HEK293 (cell line): ENCODE results near the gene INSM2.

ENCODE experiments used
- CTCF ChIA-PET: fragments of 350-600 bp; formaldehyde crosslinking; extraction: SDS; loops from one replicate; lab custom pipeline; 2021; ENCODE audit warnings: antibody characterized with exemption; lab: Yijun Ruan, JAX
- POLR2A ChIA-PET: fragments of 300-600 bp; formaldehyde crosslinking; extraction: SDS; loops from one replicate; lab custom pipeline; 2020; ENCODE audit warnings: antibody characterized with exemption, inconsistent platforms; lab: Yijun Ruan, JAX
- H3K27ac ChIP-seq: fragments of 200-500 bp; sonication (Bioruptor generic); 2 replicates; pipeline ENCODE4 v1.5.1; 2014; ENCODE audit warnings: low read depth, low read length, control low read depth, inconsistent platforms; ENCODE audit errors: extremely low read depth
- H3K36me3 ChIP-seq, 2 experiments: fragments of 200-500 bp in 1 of 2; sonication (Bioruptor generic) in 1 of 2; 1 replicate in 1 of 2; 2 replicates in 1 of 2; pipeline ENCODE4 v1.5.1; 2014 to 2017; ENCODE audit warnings: inconsistent platforms in 2 of 2, low read length in 2 of 2; ENCODE audit not compliant: control insufficient read depth in 2 of 2, insufficient read depth in 1 of 2
- H3K4me1 ChIP-seq: fragments of 200-500 bp; sonication (Bioruptor generic); 2 replicates; pipeline ENCODE4 v1.5.1; 2014; ENCODE audit warnings: mild to moderate bottlenecking, low read length, inconsistent platforms; ENCODE audit not compliant: control insufficient read depth, insufficient read depth
- H3K4me3 ChIP-seq: 2 replicates; pipeline ENCODE4 v1.5.1; 2011; ENCODE audit warnings: low read depth, mild to moderate bottlenecking, control low read depth, low read length, moderate library complexity
- H3K9me3 ChIP-seq: fragments of 200-500 bp; sonication (Bioruptor generic); 2 replicates; pipeline ENCODE4 v1.5.1; 2014; ENCODE audit warnings: low read depth, low read length, inconsistent platforms; ENCODE audit not compliant: control insufficient read depth, insufficient read depth
- GLIS2 ChIP-seq: fragments of 450-650 bp; formaldehyde crosslinking; IDR thresholded peaks from 2 replicates; pipeline ENCODE4 v1.5.1; 2016; ENCODE audit warnings: missing biosample characterization, missing genetic modification characterization
- KLF16 ChIP-seq: fragments of 450-650 bp; formaldehyde crosslinking; IDR thresholded peaks from 2 replicates; pipeline ENCODE4 v1.5.1; 2017; ENCODE audit warnings: missing biosample characterization, missing genetic modification characterization
- PRDM1 ChIP-seq: fragments of 450-650 bp; formaldehyde crosslinking; IDR thresholded peaks from 2 replicates; pipeline ENCODE4; 2016; ENCODE audit warnings: missing biosample characterization, missing genetic modification characterization
- PRDM10 ChIP-seq: fragments of 450-650 bp; formaldehyde crosslinking; IDR thresholded peaks from 2 replicates; pipeline ENCODE4 v1.5.1; 2016; ENCODE audit warnings: missing biosample characterization, missing genetic modification characterization
- SALL2 ChIP-seq: fragments of 450-650 bp; formaldehyde crosslinking; IDR thresholded peaks from 2 replicates; pipeline ENCODE4 v1.5.0; 2017; ENCODE audit warnings: missing biosample characterization, mild to moderate bottlenecking, missing genetic modification characterization, borderline replicate concordance
- ZBTB48 ChIP-seq: fragments of 450-650 bp; formaldehyde crosslinking; IDR thresholded peaks from 2 replicates; pipeline ENCODE4 v1.5.1; 2016; ENCODE audit warnings: missing biosample characterization, missing genetic modification characterization
- ZFP37 ChIP-seq: fragments of 450-650 bp; formaldehyde crosslinking; IDR thresholded peaks from 2 replicates; pipeline ENCODE4 v1.5.1; 2016; ENCODE audit warnings: missing biosample characterization, missing genetic modification characterization
- ZNF146 ChIP-seq: fragments of 450-650 bp; formaldehyde crosslinking; IDR thresholded peaks from 2 replicates; pipeline ENCODE4 v1.5.1; 2016; ENCODE audit warnings: missing biosample characterization, missing genetic modification characterization
- ZNF157 ChIP-seq: fragments of 450-650 bp; formaldehyde crosslinking; IDR thresholded peaks from 2 replicates; pipeline ENCODE4 v1.5.1; 2016; ENCODE audit warnings: missing biosample characterization, missing genetic modification characterization
- ZNF2 ChIP-seq: fragments of 450-650 bp; formaldehyde crosslinking; IDR thresholded peaks from 2 replicates; pipeline ENCODE4 v1.5.1; 2016; ENCODE audit warnings: missing biosample characterization, missing genetic modification characterization
- ZNF211 ChIP-seq: fragments of 450-650 bp; formaldehyde crosslinking; IDR thresholded peaks from 2 replicates; pipeline ENCODE4 v1.5.1; 2016; ENCODE audit warnings: low read depth, missing biosample characterization, missing genetic modification characterization
- ZNF239 ChIP-seq: fragments of 450-650 bp; formaldehyde crosslinking; IDR thresholded peaks from 2 replicates; pipeline ENCODE4 v1.5.1; 2016; ENCODE audit warnings: missing biosample characterization, missing genetic modification characterization
- ZNF266 ChIP-seq: fragments of 450-650 bp; formaldehyde crosslinking; IDR thresholded peaks from 2 replicates; pipeline ENCODE4 v1.5.1; 2016; ENCODE audit warnings: missing biosample characterization, missing genetic modification characterization, low read depth
- ZNF280C ChIP-seq: fragments of 450-650 bp; formaldehyde crosslinking; IDR thresholded peaks from 2 replicates; pipeline ENCODE4 v1.5.1; 2016; ENCODE audit warnings: missing biosample characterization, missing genetic modification characterization
- ZNF302 ChIP-seq: fragments of 450-650 bp; formaldehyde crosslinking; IDR thresholded peaks from 2 replicates; pipeline ENCODE4 v1.5.1; 2016; ENCODE audit warnings: missing biosample characterization, missing genetic modification characterization, low read depth
- ZNF394 ChIP-seq: fragments of 450-650 bp; formaldehyde crosslinking; IDR thresholded peaks from 2 replicates; pipeline ENCODE4 v1.5.1; 2016; ENCODE audit warnings: missing biosample characterization, missing genetic modification characterization, mild to moderate bottlenecking, moderate library complexity, borderline replicate concordance
- ZNF555 ChIP-seq: fragments of 450-650 bp; formaldehyde crosslinking; conservative IDR thresholded peaks from 2 replicates; pipeline ENCODE4 v1.5.1; 2017; ENCODE audit warnings: missing biosample characterization, mild to moderate bottlenecking, missing genetic modification characterization, inconsistent platforms
- ZNF639 ChIP-seq: fragments of 450-650 bp; formaldehyde crosslinking; IDR thresholded peaks from 2 replicates; pipeline ENCODE4 v1.5.1; 2016; ENCODE audit warnings: missing biosample characterization, missing genetic modification characterization
- ZNF776 ChIP-seq: fragments of 450-650 bp; formaldehyde crosslinking; IDR thresholded peaks from 2 replicates; pipeline ENCODE4 v1.5.0; 2017; ENCODE audit warnings: missing biosample characterization, missing genetic modification characterization, borderline replicate concordance
- ZNF785 ChIP-seq: fragments of 450-650 bp; formaldehyde crosslinking; IDR thresholded peaks from 2 replicates; pipeline ENCODE4 v1.5.1; 2016; ENCODE audit warnings: missing biosample characterization, missing genetic modification characterization

INSM2 gene

GRCh38 chr14:35509846-35510245 is 24.1 kb upstream of the INSM2 start:
- H3K9me3 ChIP-seq, result no peaks in the 10 kb centered on the region
- no peak overlapping the region for H3K27ac ChIP-seq
- no peaks in the 10 kb centered on the region for H3K36me3 ChIP-seq
- ChIA-PET POLR2A (interaction anchor here (0.6 kb wide), 1 partner anchor 1539 kb away, joined by 3 read pairs; no protein-coding TSS in a partner anchor), CTCF (interaction anchor here (1.0 kb wide), 1 partner anchor 87 kb away, joined by 3 read pairs; no protein-coding TSS in a partner anchor)
- no peak for TF ChIP-seq ZNF776 (tag by site-specific recombination)
- no peak for TF ChIP-seq ZNF785 (tag by site-specific recombination)
- TF ChIP-seq GLIS2 (tag by site-specific recombination), result no peak
- TF ChIP-seq ZNF211, result no peak
- no peak for TF ChIP-seq KLF16 (tag by site-specific recombination)
- no peak for TF ChIP-seq ZNF555 (tag by site-specific recombination)
- no peak for TF ChIP-seq PRDM1 (tag by site-specific recombination)
- no peak for TF ChIP-seq ZNF239 (tag by site-specific recombination)
- no peak for TF ChIP-seq ZBTB48 (tag by site-specific recombination)
- TF ChIP-seq ZNF2 (tag by site-specific recombination), result no peak
- TF ChIP-seq ZNF394, result no peak
- no peak for TF ChIP-seq ZNF266 (tag by site-specific recombination)
- TF ChIP-seq ZNF146 (tag by site-specific recombination), result no peak
- H3K4me1 ChIP-seq, result no peaks in the 10 kb centered on the region
- no peak overlapping the region for H3K4me3 ChIP-seq

GRCh38 chr14:35512765-35513164 is 21.2 kb upstream of the INSM2 start:
- Histone ChIP-seq H3K27ac (no peak overlapping the region), H3K9me3 (no peaks in the 10 kb centered on the region), H3K36me3 (no peaks in the 10 kb centered on the region), H3K4me3 (no peak overlapping the region), H3K4me1 (no peaks in the 10 kb centered on the region)
- TF ChIP-seq ZFP37 (tag by site-specific recombination) (no peak), ZNF555 (tag by site-specific recombination) (no peak), ZNF266 (tag by site-specific recombination) (no peak), PRDM10 (tag by site-specific recombination) (no peak), ZNF157 (no peak), ZNF302 (no peak), SALL2 (no peak), ZNF639 (no peak), ZNF280C (no peak)
- ChIA-PET CTCF (no interaction called here), POLR2A (no interaction called here)
